HK-2 (cell line): ENCODE results near the gene RSU1.

Experiments used
- DNase-seq: peaks from one replicate; pipeline ENCODE4 v3.0.0-alpha.2; 2018; ENCODE audit not compliant: unreplicated experiment

RSU1 gene

DNA sequence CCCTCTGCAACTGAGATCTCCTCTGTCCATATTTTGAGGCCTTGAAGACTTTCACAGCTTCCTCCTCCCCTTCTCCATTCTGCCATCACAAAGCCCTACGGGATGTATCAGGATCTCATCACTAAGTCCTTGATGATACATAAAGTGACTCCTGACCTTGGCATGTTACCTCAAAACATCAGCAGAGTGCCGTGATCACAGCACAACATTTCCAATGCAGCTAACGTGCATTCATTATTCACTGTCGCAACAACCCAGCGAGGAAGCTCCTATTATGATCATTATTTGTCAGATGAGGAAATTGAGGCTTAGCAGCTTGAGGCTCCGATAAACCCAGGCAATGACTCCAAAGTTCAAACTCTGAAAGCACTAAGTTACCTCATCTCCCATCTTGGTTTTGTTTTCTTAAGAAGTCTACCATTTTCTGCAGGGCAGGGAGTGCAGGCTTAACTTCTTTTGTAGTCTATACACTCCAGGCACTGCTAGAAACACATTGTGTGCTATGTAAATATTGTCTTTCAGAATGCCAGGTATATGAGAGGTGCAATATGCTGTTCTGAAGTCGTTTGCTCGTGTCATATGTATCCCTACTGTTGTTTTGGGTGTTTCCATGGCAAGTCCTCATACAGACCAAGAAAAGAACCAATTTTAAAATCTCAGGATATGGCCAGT is 215.0 kb downstream of the RSU1 start:
- DNase-seq = no peak

GRCh38 chr10:16599662-16600061 is 217.6 kb downstream of the RSU1 start:
- no peak for DNase-seq

GRCh38 chr10:16597656-16598055 is 219.6 kb downstream of the RSU1 start:
- DNase-seq = no peak

- no peak for DNase-seq
Measured at GRCh38 chr10:16592378-16592777, 224.8 kb downstream of the RSU1 start.

DNA sequence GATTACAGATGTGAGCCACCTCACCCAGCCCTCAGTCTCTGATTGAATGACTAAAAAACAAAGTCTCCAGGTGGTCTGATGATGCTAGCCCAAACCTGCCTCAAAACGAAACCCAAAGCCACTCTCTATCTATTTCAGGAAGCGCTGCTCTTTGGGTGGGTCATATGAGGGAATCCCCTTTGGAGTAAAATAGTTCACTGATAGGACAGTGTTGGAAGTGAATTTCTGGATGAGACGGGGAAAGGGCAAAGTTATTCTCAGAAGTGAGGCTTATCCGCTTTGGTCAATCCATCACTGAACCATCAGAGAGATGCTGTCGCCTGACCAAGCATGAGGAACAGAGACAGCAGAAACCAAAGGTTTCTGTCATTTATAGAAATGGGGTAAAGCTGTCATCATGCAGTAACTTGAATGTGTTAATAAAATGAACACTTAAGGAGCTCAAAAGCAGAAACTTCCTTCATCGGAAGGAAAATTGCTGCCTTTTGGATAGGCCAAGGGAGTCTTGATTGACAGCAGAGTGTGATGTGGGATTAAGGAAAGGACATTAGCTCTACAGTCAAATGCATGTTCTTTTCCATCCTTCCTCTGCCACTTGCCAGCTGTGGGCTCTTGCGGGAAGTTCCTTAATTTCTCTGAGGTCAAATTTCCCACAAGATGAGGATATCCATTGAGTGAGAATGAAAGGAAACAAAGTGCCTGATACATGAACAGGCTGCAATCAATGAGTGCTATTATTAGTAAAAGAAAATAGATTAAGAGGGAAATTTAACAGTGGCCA is 230.7 kb downstream of the RSU1 start:
- no peak for DNase-seq

GRCh38 chr10:16585103-16585502 is 232.1 kb downstream of the RSU1 start:
- no peak for DNase-seq

DNA sequence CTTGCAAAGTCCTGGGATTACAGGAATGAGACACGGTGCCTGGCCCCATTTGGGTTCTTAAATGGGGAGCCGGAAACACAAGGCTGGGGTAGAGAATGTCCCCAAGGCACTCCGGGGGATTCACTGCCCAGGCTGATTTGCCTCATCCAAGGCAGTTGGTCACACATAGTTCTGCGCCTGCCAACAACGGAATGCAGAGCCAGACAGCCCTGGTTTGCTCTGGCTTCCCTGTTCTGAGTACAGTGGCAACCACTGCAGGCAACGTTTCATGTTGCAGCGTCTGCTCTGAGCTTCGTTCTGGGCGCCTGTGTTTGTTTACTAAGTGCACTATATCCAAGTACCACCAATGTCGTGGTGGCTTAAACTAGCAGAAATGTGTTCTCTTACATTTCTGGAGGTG is 233.8 kb downstream of the RSU1 start:
- no peak for DNase-seq

DNA sequence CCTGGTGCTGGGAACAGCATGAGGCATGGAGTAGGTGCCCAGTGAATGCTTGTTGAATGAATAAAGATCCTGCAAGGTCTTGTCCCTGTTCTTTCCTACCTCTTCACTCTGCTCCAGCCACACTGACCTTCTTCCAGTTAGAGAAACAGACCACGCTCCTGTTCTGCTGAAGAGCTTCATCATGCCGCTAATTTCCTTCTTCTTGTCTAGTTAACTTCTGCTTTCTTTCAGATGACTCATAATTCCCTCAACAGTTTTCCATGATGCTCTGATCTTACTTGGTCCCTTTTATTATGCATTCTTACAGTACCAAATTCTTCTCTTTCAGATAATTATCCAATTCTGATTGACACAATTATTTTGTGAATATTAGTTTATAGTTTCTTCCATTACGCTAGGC is 236.0 kb downstream of the RSU1 start:
- DNase-seq = no peak

DNA sequence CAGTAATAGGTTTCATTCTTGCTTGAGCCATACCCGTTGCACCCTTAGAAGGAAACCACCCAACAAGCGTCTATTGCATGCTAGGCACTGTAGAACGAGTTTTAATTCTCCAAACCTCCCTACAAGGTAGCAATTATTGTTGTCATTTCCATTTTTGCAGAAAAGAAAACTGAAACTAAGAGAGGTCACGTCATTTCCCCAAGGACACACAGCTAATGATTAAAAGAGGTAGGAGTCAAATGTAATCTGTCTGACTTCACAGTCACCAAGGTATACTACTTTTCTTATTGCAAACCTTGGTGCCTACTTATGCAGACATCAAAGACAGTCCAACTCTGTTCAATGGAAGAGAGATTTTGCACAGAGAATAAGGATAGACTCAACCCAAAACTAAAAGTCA is 246.5 kb downstream of the RSU1 start:
- no peak for DNase-seq

DNA sequence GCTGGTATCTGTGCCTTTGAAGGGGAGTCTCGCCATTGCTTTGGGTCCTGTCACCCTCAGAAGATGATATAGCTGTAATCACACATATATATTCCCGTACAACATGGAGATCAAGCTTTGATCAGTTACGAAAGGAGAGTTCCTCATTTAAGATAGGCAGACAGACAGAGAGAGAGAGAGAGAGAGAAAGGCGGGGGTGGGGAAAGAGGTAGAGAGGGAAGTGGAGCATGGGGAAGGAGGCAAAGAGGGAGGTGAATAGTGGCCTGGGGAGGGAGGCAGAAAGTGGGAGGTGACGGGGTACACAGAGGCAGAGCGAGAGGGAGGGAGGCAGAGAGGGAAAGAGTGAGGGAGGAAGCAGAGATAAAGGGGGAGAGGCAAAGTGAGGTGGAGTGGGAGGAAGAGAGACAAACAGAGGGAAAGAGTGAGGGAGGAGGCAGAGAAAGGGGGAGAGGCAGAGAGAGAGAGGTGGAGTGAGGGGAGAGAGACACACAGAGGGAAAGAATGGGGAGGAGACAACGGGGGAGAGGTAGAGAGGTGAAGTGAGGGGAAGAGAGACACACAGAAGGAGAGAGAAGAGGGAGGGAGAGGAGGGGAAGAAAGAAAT is 250.9 kb downstream of the RSU1 start:
- DNase-seq = no peak

DNA sequence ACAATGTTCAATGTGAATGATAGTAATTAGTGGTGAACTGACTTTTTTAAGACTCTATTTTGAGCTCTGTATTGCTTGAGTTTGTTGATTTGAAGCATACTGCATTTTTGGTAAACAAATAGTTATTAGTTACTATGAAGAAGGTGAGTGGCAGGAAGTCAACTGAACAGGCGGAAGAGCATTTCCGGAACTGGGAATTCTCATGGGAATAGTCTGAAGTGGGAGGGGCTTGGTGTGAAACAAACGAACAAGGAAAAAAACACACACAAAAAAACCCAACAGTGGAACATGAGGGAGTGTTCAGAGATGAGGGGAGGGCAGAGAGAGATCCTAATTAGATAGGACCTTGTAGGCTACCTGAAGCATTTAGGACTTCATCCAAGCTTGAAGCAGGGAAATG is 251.6 kb downstream of the RSU1 start:
- DNase-seq = no peak

GRCh38 chr10:16562891-16563290 is 254.3 kb downstream of the RSU1 start:
- no peak for DNase-seq

DNA sequence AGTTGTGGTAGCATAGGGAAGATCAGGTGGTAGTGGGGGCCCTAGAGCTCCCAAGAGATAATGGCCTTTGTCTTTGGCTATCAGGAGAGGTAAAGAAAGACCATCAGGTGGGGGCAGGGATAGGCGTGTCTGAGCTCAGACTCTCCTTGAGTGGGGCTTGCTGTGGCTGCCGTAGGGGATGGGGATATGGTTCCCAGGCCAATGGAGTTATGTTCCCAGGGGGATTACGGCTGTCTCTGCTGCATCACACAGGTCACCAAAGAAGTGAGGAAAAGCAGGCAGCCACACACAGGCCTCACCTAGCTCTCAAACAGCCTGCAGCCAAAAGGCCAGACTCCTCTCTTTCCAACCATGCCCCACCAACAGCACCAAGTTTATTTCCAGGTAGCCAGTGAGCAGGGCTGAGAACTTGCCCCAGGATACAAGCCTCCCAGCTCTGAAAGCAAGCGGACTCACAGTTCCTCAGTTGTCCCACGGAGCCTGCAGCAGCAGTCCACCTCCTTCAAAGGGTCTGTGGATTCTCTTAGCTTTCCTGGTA is 257.9 kb downstream of the RSU1 start:
- DNase-seq = no peak

- DNase-seq = no peak
Measured at GRCh38 chr10:16547973-16548372, 269.3 kb downstream of the RSU1 start.

- peak; percentile 1 for DNase-seq
Measured at GRCh38 chr10:16545116-16545736, 272.0 kb downstream of the RSU1 start.

- DNase-seq = no peak
Measured at GRCh38 chr10:16544591-16544990, 272.6 kb downstream of the RSU1 start.

DNA sequence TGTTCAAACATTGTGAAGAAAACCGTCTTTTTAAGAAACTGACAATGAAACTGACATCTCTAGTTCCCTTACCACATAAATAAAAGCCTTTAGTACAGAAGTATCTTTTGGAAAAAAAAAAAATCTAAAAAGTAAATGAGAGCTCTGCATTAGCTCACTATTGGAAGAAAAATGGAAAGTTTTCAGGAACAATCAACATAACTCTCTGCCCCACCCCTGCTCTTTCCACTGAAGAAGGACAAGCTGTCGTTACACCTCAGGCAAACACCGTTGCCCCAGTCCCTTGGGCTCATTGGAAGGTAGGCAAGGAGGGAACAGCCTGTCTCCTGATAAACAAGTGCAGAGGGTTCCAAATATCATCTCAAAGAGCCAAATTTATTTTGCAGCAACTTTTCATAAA is 273.1 kb downstream of the RSU1 start:
- DNase-seq = no peak
